Activated CD4-positive, CD25-positive, alpha-beta regulatory T cell treated with anti-CD3 and anti-CD28 coated beads, Interleukin-2, amount 50 U/mL, for 24 hours (primary cell): Measurements from ENCODE around the gene PTPRN2.
"Not testable (repeated sequence)": the region's sequence is repeated elsewhere in the genome, so short reads cannot be mapped to it uniquely, and the experiment has no call there.

Experiments used
- ATAC-seq, 2 donors: fragments of 150-1000 bp; cut with Tn5 transposase; one replicate each; pipeline ENCODE4 v1.10.0; 2021; ENCODE audit warnings: mild to moderate bottlenecking in 1 of 2, moderate library complexity in 1 of 2

Gene PTPRN2

GRCh38 chr7:158244873-158245723, 342.5 kb downstream of the PTPRN2 start:
- no peak for ATAC-seq

GRCh38 chr7:158244430-158244829, 343.2 kb downstream of the PTPRN2 start:
- ATAC-seq, result no peak

GRCh38 chr7:158241919-158242318, 345.7 kb downstream of the PTPRN2 start:
- no peak for ATAC-seq

GRCh38 chr7:158240801-158241200, 346.8 kb downstream of the PTPRN2 start:
- ATAC-seq, result no peak

- no peak for ATAC-seq
These were observed 348.2 kb downstream of the PTPRN2 start for GRCh38 chr7:158239290-158239981.

- ATAC-seq, result no peak
These were observed 348.9 kb downstream of the PTPRN2 start for GRCh38 chr7:158238616-158239289.

GRCh38 chr7:158237672-158238335, 349.8 kb downstream of the PTPRN2 start:
- no peak for ATAC-seq

- no peak for ATAC-seq
These were observed 351.2 kb downstream of the PTPRN2 start for GRCh38 chr7:158236400-158236799.

- ATAC-seq, result no peak
These were observed 351.8 kb downstream of the PTPRN2 start for GRCh38 chr7:158235862-158236261.

GRCh38 chr7:158229945-158230344, 357.7 kb downstream of the PTPRN2 start:
- no peak for ATAC-seq

GRCh38 chr7:158228986-158229385, 358.6 kb downstream of the PTPRN2 start:
- no peak for ATAC-seq

GRCh38 chr7:158228131-158228530, 359.5 kb downstream of the PTPRN2 start:
- ATAC-seq, result no peak

- ATAC-seq, result no peak
These were observed 360.2 kb downstream of the PTPRN2 start for GRCh38 chr7:158227258-158227984.

GRCh38 chr7:158216198-158216597, 371.4 kb downstream of the PTPRN2 start:
- no peak for ATAC-seq

GRCh38 chr7:158209435-158209834, 378.2 kb downstream of the PTPRN2 start:
- ATAC-seq, result no peak

- no peak for ATAC-seq
These were observed 381.3 kb downstream of the PTPRN2 start for GRCh38 chr7:158206341-158206740.

GRCh38 chr7:158204453-158204852, 383.2 kb downstream of the PTPRN2 start:
- ATAC-seq, result no peak

GRCh38 chr7:158203948-158204347, 383.7 kb downstream of the PTPRN2 start:
- not testable (repeated sequence) for ATAC-seq

- no peak for ATAC-seq
These were observed 393.2 kb downstream of the PTPRN2 start for GRCh38 chr7:158194365-158194900.

GRCh38 chr7:158193446-158193845, 394.2 kb downstream of the PTPRN2 start:
- no peak for ATAC-seq

GRCh38 chr7:158192956-158193355, 394.7 kb downstream of the PTPRN2 start:
- no peak for ATAC-seq
